VCaP (cell line): ENCODE measurements around the gene RAD51B.
A peak's percentile ranks its signal among the peaks of the same experiment; 100 is the strongest.

Source experiments
- H3K27ac ChIP-seq: fragments of 450-650 bp; 2 replicates; pipeline ENCODE4 v1.5.1; 2017
- TF ChIP-seq, protein P1 (sequence below): fragments of 450-650 bp; conservative IDR thresholded peaks from 2 replicates; pipeline ENCODE4 v1.5.1; 2017; ENCODE audit warnings: mild to moderate bottlenecking, moderate library complexity

Gene RAD51B

DNA sequence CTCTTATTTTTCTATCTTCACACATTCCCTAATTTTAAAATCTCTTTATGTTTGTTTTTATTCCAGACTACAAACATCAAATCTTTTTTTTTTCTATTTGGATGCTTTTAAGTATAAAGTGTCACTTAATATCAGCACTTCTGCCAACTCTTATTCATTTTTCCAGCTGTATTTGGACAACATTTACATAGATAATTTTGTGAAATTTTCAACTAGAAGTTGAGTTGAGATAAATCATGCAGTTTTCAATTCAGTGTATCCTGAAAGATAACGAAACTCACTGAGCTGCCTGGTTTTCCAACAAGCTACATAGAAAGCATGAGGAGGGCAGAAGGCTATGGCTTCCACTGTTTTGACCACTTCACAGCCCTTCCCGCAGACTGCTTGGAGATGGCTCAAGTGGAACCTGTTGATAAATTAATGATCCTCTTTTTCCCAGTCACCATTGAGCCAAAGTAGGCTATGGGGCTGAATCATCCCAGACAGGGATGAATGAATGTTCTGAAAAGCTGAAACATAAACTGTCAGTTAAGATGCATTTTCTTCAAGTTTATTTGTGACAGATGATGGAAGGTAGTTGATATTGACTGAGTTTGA lies 213.9 kb downstream of the RAD51B start:
- no peak overlapping the region for H3K27ac ChIP-seq
- TF ChIP-seq, protein P1, sequence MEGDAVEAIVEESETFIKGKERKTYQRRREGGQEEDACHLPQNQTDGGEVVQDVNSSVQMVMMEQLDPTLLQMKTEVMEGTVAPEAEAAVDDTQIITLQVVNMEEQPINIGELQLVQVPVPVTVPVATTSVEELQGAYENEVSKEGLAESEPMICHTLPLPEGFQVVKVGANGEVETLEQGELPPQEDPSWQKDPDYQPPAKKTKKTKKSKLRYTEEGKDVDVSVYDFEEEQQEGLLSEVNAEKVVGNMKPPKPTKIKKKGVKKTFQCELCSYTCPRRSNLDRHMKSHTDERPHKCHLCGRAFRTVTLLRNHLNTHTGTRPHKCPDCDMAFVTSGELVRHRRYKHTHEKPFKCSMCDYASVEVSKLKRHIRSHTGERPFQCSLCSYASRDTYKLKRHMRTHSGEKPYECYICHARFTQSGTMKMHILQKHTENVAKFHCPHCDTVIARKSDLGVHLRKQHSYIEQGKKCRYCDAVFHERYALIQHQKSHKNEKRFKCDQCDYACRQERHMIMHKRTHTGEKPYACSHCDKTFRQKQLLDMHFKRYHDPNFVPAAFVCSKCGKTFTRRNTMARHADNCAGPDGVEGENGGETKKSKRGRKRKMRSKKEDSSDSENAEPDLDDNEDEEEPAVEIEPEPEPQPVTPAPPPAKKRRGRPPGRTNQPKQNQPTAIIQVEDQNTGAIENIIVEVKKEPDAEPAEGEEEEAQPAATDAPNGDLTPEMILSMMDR = no peak

DNA sequence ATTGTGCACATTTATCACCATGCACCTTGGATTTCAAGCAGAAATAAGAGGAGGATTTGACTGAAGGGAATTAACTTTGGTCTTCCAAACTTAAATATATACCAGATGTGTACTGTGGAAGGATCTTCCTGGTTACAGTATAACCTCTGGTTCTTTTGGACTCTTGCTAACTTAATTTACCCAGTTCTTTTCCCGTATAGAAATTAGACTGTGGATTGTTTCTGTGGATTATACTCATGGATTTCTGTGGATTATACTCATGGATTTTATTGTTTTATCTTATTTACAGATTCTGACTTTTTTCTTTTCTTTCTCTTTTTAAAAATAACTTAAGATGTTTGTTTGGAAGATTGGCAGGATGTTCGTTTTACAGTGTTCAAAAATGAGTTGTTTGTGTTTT lies 215.3 kb downstream of the RAD51B start:
- H3K27ac ChIP-seq = no peak overlapping the region
- TF ChIP-seq, protein P1 = no peak

- TF ChIP-seq, protein P1 = no peak
- H3K27ac ChIP-seq = peak overlapping the region; percentile 38; the same call in 1 of the 2 replicates
These were observed 216.6 kb downstream of the RAD51B start for GRCh38 chr14:68036202-68036601.

DNA sequence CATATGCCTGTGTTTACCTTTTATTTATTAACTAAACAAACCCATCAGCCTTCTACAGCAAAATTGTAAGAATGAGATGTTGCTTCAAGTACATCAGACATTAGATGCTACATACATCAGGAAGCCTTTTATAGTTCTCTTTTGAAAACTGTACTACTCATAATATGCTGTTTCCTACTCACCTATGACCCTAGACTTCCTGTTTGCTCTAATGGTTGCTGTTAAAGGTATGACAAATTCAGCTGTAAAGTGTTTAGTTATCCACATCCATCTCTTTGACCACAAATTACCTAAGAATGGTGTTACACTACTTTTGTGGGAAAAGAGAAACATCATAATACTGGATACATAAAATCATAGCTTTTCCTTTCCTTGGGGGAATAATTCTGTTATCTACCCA lies 220.0 kb downstream of the RAD51B start:
- TF ChIP-seq, protein P1 = no peak
- no peak overlapping the region for H3K27ac ChIP-seq

DNA sequence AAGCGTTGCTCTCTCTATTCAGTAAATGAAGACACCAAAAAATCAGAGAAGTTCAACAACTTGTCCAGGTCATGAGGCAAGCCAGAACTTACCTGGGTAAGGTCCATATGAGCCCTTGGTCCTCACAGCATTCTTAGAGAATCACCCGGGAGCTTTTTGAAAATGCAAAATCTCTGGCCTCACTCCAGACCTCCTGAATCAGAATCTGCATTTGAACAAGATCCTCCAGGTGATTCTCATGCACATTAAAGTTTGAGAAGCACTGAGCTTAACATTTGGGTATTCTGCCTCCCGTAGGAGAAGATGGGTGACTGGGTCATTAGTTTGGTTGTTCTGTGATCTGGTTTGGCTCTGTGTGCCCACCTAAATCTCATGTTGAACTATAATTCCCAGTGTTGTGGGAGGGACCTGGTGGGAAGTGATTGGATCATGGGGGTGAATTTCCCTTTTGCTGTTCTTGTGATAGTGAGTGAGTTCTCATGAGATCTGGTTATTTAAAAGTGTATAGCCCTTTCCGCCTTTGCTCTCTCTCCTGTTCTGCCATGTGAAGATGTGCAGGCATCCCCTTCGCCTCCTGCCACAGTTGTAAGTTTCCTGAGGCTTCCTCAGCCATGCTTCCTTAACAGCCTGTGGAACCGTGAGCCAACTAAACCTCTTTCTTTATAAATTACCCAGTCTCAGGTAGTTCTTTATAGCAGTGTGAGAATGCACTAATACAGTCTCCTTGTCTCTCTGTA lies 221.2 kb downstream of the RAD51B start:
- H3K27ac ChIP-seq = no peak overlapping the region
- TF ChIP-seq, protein P1 = no peak

DNA sequence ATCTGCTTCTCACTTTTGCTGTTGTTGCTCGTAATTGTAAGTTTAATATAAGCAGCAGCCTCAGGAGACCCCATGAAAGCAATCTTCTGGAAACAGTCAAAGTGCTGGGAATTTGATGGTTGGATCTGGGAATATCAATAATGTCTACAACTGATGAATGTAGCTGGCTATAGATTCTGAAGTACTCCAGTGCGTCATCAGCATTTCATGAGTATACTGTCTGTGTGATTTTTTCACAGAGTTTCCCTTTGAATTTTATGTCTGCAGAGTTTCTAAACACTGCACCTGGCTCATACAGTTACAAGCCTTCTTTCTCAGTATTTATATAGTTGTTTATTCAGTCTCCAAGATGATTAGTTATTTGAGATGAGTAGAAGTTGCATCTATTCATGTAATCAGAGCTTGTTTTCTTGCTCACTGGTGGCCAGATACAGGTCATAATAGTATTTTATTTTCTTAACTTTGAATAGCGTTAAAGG lies 222.3 kb downstream of the RAD51B start:
- H3K27ac ChIP-seq = no peak overlapping the region
- TF ChIP-seq, protein P1 = no peak

DNA sequence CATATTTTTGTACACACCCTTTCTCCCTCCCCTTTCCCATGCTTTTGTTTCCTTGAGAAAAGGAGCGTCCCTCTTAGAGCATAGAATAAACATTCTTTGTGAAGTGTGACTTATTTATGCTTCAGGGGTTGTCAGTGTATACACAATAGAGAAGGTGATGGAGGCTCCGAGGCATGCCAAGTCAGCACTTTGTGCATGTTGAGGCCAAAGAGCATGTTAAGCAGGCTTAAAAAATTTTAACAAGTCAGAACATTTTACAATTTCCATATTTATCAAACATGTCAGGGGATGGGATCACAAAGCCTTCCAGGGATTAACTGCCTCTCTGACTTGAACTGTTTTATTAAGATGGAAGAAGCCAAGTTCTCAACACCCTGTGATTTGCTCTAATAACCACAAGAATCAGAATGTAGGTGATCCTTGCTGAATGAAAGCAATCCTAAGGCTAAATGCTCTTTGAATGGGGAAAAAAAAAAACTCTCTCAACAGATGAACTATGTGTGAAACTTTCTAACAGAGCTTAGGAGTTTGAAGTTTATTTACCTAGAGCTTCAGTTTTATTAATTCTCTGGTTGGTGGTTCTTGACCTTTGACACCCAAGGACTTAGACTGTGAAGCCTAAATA lies 223.1 kb downstream of the RAD51B start:
- H3K27ac ChIP-seq = no peak overlapping the region
- TF ChIP-seq, protein P1 = no peak
